GM12878 (cell line): ENCODE results near the gene SLC5A10.

Experiments used
- ATF3 ChIP-seq: IDR thresholded peaks from 2 replicates; pipeline ENCODE4 v1.6.1; 2011; ENCODE audit warnings: low read depth, mild to moderate bottlenecking, low read length, moderate library complexity, borderline replicate concordance; ENCODE audit errors: extremely low read depth
- CHD2 ChIP-seq: IDR thresholded peaks from 2 replicates; pipeline ENCODE4 v1.6.1; 2011; ENCODE audit warnings: low read depth, low read length, improper control_type of control experiment, borderline replicate concordance
- CTCF ChIP-seq, 3 experiments: IDR thresholded peaks in 2 of 3; conservative IDR thresholded peaks in 1 of 3; 2 replicates each; pipeline ENCODE4 v1.5.1; 2011; ENCODE audit warnings: low read depth in 3 of 3, low read length in 3 of 3, mild to moderate bottlenecking in 3 of 3, control low read depth in 2 of 3, moderate library complexity in 2 of 3, inconsistent platforms in 1 of 3, mixed read lengths in 1 of 3; ENCODE audit not compliant: control insufficient read depth in 2 of 3, insufficient read depth in 1 of 3; ENCODE audit errors: extremely low read depth in 1 of 3
- EZH2 ChIP-seq: IDR thresholded peaks from 2 replicates; pipeline ENCODE4 v1.6.1; 2012; ENCODE audit warnings: low read depth, mild to moderate bottlenecking, control low read depth, inconsistent platforms, low read length, borderline replicate concordance; ENCODE audit not compliant: control insufficient read depth
- HDAC2 ChIP-seq: fragments of 200-600 bp; sonication (generic); IDR thresholded peaks from 2 replicates; pipeline ENCODE4 v1.6.1; 2017
- MAX ChIP-seq: IDR thresholded peaks from 2 replicates; pipeline ENCODE4 v1.6.1; 2012; ENCODE audit warnings: low read depth, low read length, improper control_type of control experiment
- MXI1 ChIP-seq: fragments of 150-350 bp; IDR thresholded peaks from 2 replicates; pipeline ENCODE4 v1.6.1; 2011; ENCODE audit warnings: low read depth, mild to moderate bottlenecking, inconsistent platforms, low read length, improper control_type of control experiment
- POLR2A ChIP-seq: IDR thresholded peaks from 2 replicates; pipeline ENCODE4 v1.6.1; 2011; ENCODE audit warnings: low read depth, mild to moderate bottlenecking, low read length
- POLR2AphosphoS5 ChIP-seq: IDR thresholded peaks from 2 replicates; pipeline ENCODE4 v1.6.1; 2011; ENCODE audit warnings: mild to moderate bottlenecking, low read length, inconsistent platforms
- REST ChIP-seq: IDR thresholded peaks from 2 replicates; pipeline ENCODE4 v1.6.1; 2012; ENCODE audit warnings: mild to moderate bottlenecking, low read depth, low read length
- RFX5 ChIP-seq: IDR thresholded peaks from 2 replicates; pipeline ENCODE4 v1.6.1; 2011; ENCODE audit warnings: low read depth, low read length, improper control_type of control experiment
- TARDBP ChIP-seq: IDR thresholded peaks from 2 replicates; pipeline ENCODE4 v1.6.1; 2016; ENCODE audit warnings: borderline replicate concordance
- TBL1XR1 ChIP-seq: IDR thresholded peaks from 2 replicates; pipeline ENCODE4 v1.6.1; 2012; ENCODE audit warnings: low read depth, low read length, improper control_type of control experiment
- YY1 ChIP-seq: IDR thresholded peaks from 2 replicates; pipeline ENCODE4 v1.6.1; 2011; ENCODE audit warnings: low read depth, mild to moderate bottlenecking, low read length

GRCh38 chr17:18990331-18990730 is 38.4 kb downstream of the SLC5A10 start:
- TF ChIP-seq POLR2A (0 out of 2 replicates have a peak, but pooled peaks have one; percentile 18), CHD2 (no peak), RFX5 (no peak), CTCF (IDR thresholded peaks at IDR 0.05 in 2 of 3, conservative IDR thresholded peaks at IDR 0.05 in 1 of 3; ENCODE audit: control insufficient read depth in 2 of 3, extremely low read depth in 1 of 3, insufficient read depth in 1 of 3, low read depth in 3 of 3, low read length in 3 of 3) (no peak), REST (no peak), YY1 (no peak), TARDBP (no peak), ATF3 (no peak), POLR2AphosphoS5 (no peak), HDAC2 (no peak), MXI1 (no peak), TBL1XR1 (no peak), MAX (no peak), EZH2 (no peak)
